GM21515 (cell line): ENCODE data around the gene ACAN.

Experiments used
- ATAC-seq: cut with Tn5 transposase; IDR thresholded peaks from one replicate; pipeline ENCODE4 v1.9.1; 2021; ENCODE audit not compliant: unreplicated experiment

Gene ACAN

DNA sequence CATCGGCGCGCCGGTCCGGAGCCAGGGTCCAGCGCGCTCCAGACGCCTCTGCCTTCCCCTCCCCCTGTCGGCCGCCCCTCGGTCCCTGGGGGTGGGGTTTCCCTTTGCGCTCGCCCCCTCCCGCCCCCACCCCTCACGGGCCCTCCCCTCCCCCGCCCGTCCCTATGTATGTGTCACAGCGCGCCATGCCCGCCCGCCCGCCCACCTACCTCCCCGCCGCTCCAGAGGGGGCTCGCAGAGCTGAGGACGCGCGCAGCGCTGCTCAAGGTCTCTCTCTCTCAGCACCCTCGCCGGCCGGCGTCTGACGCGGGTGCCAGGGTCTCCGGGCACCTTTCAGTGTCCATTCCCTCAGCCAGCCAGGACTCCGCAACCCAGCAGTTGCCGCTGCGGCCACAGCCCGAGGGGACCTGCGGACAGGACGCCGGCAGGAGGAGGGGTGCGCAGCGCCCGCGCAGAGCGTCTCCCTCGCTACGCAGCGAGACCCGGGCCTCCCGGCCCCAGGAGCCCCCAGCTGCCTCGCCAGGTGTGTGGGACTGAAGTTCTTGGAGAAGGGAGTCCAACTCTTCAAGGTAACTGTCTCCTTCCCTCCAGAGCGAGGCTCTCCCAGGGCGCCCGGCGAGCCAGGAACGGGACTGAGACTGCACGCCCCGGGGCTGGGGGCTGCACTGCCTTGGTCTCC lies at the start of gene ACAN:
ACAN (plus strand) TSS at position 196 of the 679 bp plus-strand sequence. CDS start 32,771 bp downstream, outside the sequence.
- ATAC-seq, result no peak

DNA sequence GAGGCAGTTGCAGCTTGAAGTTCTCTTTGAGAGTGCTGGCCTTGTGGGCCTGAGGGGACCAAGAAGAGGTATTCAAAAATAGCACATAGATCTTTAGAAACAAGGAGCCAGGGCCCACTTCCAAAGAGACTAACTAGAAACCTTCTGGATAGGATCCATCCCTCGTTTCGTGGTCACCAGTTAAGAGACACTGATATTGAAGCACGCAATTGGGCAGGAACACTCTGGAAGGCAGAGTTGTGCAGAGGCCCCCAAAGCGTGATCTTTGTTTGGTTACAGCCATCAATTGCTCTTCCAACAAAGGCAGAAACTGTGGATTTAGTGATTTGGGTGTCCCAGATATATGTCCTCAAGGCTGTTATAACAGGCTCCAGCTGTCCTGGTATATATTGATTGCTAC lies 46.7 kb upstream of the ACAN start:
- no peak for ATAC-seq

DNA sequence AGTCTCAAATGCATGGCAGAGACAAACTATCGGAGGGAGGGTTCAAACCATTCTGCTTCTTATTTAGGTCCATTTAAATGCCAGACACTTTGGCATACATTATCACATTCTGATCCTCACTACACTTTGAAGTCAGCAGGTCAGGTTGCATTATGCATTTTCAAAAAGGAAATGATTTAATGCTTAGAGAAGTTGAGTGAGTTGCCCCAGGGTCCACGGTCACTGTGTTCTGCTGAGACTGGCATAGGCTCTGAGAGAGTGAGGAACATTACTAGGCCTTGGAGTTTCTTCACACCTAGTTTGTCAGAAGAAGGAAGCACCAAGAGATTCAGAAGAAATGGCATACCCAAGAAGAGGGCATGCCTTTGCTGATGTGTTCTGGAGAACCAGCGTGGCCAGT lies 46.3 kb upstream of the ACAN start:
- no peak for ATAC-seq

DNA sequence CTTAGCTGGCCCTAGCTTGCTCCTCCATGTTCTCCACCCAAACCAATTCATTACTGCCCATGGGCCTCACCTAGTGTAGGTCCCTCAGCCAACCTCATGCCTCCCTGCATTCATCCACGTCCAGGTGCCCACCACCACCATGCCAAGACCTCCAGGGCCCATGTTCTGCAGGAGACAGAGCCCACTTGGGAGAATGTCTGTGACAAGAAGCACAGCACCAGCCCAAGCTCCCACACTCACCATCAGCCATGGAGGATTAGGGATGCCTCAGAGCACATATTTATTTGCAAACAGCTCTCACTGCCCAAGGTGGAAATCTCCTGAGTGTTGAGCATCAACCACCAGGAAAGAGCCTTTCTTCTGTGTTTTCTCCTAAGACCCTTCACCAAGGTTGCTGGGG lies 43.4 kb upstream of the ACAN start:
- no peak for ATAC-seq

DNA sequence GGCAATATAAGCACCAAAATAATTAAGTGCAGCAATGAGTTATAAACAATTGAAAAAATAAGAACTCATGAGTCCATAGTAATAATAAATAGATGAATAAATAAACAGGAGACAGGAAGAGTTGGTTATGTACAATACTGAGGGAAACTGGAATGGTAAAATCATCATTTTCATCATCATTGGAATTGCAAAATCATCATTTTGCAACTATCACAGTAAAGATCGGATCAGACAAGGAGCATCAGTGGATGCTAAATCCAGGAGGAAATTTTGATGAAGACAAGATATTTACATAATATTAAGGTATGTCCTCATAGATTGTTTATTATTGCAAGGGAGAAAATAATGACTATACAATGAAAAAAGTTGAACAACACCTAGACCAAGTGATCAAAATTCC lies 38.8 kb upstream of the ACAN start:
- ATAC-seq, result no peak

DNA sequence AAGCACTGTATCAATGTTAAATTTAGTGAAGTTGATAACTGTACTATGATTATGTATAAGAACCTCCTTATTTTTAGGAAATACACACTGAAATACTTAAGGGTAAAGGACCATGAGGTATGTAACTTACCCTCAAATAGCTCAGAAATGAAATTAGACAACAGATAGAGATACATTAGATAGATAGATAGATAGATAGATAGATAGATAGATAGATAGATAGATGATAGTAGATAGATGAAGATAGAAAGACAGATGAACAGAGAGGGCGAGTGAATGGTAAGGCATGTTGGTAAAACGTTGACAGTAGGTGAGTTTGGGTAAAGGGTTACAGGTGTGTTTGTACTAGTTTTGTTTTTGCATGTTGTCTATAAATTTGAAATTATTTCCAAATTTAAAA lies 38.0 kb upstream of the ACAN start:
- ATAC-seq, result no peak

DNA sequence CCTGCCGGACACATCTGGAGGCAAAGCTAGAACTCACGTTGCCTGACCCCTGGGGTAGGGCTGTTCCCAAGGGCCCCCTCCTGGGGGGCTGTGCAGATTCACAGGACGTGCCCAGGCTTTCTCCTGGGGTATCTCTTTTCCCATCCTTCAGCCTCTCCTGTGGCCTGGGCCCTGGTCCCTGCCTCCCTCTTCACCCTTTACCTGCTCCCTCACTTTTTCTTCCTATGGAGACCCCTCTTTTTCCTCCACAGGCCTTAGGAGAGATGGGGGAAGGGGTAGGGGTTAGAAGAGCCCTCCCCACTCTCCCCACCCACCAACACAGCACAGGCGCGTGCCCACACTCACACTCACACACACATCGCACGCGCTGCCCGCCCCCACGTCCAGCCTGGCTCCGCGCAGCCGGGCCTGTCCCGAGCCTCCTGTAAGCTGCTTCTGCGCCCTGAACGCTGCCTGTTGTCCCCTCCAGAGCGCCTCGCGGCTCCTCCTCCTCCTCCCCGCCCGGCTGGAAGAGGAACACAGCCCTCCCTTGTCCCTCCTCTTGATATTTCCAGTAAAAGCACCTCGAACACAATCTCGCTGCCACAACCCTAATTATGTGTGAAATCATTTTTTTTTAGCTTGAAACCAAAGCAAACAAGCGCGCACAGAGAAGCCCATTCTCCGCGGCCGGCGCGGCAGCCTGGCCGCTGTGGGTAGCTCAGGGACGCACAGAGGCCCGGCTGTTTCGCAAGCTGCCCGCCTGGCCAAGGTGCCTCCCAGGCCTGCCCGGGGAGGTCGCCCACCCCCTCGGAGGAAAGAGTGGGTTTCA lies 33.9 kb upstream of the ACAN start:
- no peak for ATAC-seq

DNA sequence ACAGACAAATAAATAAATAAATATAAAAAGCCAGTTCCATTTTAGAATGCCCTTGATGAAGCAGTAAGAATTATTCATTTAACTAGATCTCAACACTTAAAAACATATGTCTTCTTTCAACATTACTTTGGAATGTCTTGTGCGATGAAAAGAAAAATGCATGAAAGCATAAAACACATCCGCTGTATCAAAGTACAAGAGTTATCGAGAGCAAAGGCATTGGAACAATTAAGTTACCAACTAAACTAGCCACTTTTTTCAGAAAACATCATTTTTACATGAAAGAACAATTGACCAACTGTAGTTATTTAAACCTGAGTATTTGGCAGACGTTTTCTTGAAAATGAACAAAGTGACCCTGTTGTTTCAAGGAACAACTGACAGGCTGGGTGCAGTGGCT lies 27.5 kb upstream of the ACAN start:
- ATAC-seq, result no peak

DNA sequence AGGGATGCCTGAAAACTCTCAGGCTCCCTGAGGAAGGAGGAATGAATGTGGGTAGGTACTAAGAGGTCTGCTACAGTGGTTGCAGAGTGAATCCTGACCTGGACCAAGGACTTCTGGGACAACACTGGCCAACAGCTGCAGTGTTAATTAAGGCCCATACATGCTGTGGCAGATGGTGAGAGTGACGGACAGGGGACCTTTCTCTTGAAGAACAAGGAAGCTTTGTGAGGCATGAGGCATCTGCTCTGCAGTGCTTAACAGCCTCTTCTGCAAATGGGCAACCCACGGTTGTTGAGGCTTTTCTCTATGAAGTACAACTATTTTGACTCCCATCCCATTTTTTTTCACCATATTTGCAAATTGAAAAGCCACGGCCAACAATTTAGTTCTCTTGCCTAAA lies 26.6 kb upstream of the ACAN start:
- ATAC-seq, result no peak

DNA sequence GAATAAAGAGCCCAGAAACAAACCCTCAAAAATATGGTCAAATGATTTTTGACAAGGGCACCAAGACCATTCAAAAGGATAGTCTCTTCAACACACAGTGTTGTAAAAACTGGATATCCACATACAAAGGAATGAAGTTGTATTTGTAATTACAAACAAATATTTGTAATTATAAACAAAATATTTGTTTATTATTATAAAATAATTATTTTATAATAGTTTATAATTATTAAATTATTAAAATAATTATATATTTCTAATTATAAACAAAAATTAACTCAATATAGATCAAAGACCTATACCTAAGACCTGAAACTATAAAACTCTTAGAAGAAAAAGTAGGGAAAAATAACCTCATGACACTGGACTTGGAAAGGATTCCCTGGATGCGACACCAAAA lies 23.3 kb upstream of the ACAN start:
- no peak for ATAC-seq

DNA sequence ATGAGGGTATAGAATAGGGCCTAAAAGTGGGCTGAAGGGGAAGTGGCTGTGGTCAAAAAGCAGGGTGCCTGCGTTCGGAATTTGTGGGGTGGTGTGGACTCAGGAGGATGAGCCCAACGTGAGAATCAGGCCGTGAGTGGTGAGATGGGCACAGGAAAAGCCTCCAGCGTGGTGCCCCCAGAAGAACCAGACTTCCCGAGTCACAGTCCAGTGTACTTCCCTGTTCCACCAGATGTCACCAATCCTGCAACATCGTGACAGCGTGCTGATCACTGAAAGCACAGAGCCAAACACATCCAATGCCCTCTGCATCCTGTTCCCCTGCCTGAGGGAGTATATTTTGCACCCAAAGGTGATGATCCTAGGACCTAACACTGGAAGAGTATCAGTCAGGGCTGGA lies 20.8 kb upstream of the ACAN start:
- ATAC-seq, result no peak

DNA sequence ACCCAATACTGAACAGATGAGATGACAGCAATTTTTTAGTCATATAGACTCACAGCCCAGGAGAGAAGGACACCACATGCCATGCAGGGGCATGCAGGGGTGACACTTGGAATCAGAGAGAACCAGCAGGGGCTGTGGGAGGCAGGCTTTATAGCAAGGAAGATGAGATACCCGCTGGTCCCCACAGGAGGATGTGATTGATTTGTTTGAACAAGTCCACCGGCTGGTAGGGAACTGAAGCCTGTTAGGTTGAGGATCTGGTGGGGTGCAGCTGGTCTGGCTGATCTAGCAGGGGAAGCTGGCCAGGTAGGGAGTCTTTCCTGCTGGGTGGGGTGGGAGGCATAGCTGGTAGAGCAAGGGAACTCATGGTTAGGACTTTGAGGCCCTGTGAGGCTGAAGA lies 18.0 kb upstream of the ACAN start:
- ATAC-seq, result no peak

DNA sequence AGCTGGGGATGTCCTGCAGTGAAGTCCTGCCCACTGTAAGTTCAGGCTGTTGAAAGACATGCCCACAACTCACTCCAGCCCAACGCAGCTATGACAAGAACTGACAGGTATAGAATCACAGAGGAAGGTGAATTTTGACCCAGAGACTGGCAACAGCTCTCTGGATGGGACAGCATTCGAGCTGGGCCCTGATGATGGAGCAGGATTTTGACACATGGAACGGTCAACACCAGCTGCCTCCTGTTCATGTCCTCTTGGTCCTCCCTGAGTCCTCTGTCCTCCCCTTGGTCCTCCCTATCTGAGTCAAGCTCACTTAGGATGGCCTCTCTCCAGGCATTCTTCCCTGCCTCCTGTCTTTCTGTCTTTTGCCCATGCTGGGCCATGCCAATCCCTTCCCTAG lies 15.2 kb upstream of the ACAN start:
- no peak for ATAC-seq

DNA sequence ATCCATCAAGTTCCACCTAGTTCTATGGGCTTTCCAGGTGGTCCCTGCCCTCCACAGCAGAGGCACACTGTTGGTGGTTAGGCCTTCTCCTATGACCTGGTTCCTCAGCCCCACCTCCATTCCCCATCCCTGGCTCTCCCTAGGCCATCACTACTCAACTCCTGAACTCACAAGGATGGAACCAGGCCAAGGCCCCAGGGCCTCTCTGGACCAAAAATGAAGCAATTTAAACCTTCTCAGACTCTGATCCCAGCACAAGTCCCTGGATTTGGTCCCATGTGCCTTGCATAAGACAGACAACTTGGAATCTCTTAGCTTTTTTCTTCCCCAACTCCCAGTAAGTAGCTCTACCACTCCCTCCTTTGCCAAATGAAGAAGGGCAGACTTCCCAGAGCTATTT lies 14.4 kb upstream of the ACAN start:
- no peak for ATAC-seq

DNA sequence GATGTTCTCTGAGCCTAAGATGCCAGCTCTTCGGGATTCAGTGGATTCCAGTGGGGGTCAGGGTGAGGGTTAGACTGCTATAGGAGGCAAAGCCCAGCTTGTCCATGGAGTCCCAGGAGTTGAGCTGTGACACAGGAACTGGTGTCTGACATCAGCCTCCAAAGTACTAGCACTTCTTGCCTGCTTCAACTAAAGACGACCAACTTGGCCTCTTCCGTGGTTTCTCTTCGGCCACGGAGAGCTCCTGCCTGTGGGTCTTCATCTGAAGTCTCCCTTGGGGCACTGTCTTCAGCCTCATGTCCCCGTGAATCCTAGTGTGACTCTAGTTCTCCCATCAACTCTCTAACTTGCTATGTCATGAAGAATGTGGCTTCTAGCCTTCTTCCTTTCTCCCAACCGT lies 12.8 kb upstream of the ACAN start:
- no peak for ATAC-seq

DNA sequence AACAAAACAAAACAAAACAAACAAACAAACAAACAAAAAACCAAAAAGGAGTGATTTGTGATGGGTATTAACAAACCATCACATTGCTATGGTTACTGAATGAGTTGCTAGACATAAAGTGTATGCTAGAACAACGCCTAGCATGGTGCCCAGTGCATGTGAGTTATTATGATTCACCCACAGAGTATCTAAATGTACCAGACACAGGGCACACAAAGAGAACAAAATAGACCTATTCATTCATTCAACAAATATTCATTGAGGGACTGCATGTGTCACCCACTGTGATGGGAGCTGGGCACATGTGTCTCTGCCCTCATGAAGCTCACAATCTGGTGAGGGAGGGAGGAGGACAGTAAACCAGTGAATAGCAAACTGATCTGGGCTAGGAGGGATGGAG lies 11.6 kb upstream of the ACAN start:
- ATAC-seq, result no peak

DNA sequence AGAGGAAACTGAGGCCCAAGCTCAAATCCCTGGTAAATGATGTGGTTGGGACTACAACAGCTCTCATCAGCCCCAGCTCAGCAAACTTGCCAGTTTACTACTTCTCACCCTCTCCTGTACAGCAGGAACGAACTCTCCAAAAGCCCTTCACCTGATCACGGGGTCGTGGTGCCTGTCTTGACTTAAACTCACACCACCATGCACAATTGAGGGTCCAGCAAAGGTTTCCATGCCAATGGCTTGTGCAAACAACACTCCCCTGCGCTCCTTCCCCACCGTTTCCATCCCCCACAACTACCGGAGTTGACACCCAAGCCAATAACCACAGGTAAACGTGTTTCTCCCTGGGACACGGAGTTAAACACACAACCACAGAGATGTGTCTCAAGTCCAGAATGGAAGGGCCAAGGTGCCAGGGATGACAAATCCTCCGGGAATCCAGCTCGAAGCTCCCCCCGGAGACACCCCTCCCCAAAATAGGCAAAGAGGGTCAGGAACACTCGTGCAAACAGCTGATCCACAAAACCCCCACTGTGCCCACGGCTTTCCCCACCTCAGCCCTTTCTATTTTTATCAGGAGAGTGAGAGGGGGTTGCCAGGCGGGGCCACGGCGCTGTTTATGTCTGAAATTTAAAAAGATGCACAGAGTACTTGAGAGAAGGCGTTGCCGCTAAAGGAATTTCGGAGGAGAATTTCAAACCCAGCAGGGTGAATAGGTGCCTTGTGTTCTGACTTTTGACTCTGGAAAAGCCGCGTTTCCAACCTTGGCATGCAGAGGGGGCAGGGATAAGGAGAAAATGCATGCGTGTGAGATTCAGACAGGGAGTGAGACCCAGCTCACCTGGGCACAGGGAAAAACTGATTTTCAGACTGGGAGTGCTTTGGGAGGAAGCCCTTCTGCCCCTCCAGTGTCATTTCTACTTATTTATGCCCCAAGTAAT lies 10.6 kb upstream of the ACAN start:
- no peak for ATAC-seq

DNA sequence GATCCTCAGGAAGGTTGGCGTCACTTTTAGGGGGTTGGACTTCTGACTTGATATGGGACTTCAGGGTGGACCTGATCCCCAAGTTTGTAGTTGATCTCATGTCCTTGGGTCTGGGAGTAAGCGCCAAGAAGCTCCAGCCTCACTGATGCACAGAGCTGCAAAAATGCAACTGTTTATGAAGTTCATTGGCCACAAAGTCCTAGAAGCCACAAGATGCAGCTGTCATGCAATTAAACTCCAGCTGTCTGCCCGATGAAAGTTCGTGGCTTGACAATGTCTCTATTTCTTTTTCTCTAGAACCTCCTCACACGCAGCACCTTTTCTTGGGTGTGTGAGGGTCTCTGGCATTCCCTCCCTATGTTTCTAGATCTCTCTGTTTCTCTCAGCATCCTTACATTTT lies 9.2 kb upstream of the ACAN start:
- no peak for ATAC-seq

DNA sequence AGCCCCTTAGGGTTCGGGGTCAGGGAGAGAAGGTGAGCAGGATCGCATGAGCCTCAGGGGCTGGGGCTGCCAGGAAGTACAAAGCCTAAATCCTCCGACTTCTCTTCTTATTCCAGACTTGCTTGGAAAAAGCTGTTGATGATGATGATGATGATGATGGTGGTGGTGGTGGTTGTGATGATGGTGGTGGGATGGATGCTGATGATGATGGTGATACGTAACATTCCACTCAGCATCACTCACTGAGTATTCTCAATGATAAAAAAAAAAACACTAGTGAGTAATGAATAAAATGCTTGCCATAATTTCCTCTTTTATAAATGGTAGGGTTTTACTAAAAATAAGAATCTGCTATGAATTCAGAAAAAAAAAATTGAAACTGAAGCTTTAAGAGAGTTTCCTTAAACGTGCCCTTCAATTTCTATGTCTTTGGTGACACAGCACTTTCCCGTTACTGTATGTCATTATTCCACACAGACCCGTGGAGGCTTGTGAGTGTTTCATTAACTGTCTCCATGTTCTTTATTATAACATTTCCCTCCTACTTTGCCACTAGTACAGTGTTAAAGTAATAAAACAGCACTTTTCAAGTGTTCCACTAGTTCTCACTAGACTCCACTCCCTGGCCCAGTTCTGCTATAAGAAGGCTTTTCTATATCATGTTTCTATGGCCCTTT lies 5.4 kb upstream of the ACAN start:
- no peak for ATAC-seq

DNA sequence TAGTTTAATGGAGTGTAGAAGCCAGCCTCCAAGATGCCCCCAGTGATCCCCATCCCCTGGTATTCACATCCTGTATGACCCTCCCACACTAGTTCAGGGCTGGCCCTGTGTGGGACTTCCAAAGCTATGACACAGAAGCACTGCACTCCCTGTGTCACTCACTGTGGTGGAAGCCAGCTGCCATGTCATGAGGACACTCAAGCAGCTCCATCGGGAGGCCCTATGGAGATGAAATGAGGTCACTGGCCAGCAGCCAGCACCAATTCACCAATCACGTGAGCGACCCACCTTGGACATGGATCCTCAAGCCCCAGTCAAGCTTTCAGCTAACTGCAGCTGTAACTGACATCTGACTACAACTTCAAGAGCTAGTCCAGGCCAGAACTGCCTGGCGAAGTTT lies 3.9 kb upstream of the ACAN start:
- ATAC-seq, result no peak

DNA sequence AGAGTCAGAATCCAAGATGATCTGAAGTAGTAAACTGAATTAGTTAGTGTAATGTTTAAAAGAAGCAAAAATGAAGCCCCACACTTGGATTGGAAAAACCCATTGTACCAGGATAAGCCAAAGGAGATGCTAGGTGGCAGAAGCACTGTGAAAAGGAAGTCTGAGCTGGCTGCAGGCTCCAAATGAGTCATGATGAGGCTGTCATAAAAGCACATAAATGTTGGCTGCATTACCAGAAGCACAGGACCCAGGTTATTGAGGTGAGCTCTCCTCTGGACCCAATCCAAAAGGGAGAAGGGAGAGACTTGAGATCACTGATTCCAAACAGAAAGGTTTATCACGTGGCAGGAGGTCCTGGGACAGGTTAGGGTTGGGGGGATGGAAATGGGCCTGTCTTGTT lies 3.2 kb upstream of the ACAN start:
- no peak for ATAC-seq
